Measurements from ENCODE around the gene KCNIP1.

KCNIP1 gene

DNA sequence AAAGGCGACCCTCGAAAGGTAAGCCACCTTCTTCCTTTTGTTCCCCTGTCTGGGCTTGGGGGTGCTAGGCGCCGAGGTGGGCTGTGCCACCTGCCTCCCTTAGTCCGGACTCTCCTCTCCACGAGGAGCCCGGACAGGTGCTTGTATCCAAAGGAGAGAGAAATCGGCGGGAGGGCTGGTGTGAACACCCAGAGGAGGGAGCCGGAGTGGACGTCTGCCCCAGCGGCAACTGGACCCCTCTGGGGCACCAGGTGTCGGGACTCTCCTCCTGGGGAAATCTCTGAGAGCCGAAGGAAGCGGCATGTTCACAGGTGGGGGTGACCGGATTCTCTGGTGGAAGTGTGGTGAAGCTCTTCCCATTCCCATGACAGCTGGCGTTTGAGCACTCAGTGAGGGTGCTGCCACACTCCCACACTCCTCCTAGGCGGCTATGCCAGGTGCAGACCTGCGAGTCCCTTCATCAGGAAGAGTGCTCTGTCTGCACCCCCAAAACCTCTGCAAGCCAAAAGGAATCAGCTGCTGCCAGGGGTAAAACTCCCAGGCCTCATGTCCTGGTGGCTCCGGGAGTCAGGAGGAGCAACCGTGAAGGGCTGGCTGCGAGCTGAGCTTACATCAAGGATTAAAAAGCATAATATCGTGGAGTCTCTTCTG lies 921 bp downstream of the KCNIP1 start:
- Histone ChIP-seq H3K4me3 (ENCODE audit: low read length, poor library complexity, severe bottlenecking) (no peak overlapping the region), H3K9me3 (ENCODE audit: insufficient read depth, low read depth, low read length) (no peaks in the 10 kb centered on the region), H3K79me2 (ENCODE audit: insufficient read depth, low read length) (no peaks in the 10 kb centered on the region), H3F3A (ENCODE audit: low read depth) (no peaks in the 10 kb centered on the region), H3K27me3 (ENCODE audit: insufficient read depth, low read length, poor library complexity, severe bottlenecking) (no peaks in the 10 kb centered on the region), H3K9ac (ENCODE audit: low read depth, low read length, poor library complexity, severe bottlenecking) (no peak overlapping the region), H3K9me2 (replicated peaks; ENCODE audit: low read depth, low read length) (no peaks in the 10 kb centered on the region), H3K4me2 (ENCODE audit: low read depth, low read length, poor library complexity, severe bottlenecking) (no peak overlapping the region), H3K36me3 (ENCODE audit: insufficient read depth, low read length) (no peaks in the 10 kb centered on the region), H3K4me1 (ENCODE audit: insufficient read depth, low read length, poor library complexity, severe bottlenecking) (no peaks in the 10 kb centered on the region), H4K20me1 (ENCODE audit: insufficient read depth, low read length, poor library complexity, severe bottlenecking) (no peaks in the 10 kb centered on the region), H2AFZ (ENCODE audit: low read length) (no peak overlapping the region)
- TF ChIP-seq, protein P1, sequence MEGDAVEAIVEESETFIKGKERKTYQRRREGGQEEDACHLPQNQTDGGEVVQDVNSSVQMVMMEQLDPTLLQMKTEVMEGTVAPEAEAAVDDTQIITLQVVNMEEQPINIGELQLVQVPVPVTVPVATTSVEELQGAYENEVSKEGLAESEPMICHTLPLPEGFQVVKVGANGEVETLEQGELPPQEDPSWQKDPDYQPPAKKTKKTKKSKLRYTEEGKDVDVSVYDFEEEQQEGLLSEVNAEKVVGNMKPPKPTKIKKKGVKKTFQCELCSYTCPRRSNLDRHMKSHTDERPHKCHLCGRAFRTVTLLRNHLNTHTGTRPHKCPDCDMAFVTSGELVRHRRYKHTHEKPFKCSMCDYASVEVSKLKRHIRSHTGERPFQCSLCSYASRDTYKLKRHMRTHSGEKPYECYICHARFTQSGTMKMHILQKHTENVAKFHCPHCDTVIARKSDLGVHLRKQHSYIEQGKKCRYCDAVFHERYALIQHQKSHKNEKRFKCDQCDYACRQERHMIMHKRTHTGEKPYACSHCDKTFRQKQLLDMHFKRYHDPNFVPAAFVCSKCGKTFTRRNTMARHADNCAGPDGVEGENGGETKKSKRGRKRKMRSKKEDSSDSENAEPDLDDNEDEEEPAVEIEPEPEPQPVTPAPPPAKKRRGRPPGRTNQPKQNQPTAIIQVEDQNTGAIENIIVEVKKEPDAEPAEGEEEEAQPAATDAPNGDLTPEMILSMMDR (conservative IDR thresholded peaks at IDR 0.05; ENCODE audit: low read length): no peak
- no peak for TF ChIP-seq EZH2phosphoT487 (IDR thresholded peaks at IDR 0.05; ENCODE audit: borderline replicate concordance)

DNA sequence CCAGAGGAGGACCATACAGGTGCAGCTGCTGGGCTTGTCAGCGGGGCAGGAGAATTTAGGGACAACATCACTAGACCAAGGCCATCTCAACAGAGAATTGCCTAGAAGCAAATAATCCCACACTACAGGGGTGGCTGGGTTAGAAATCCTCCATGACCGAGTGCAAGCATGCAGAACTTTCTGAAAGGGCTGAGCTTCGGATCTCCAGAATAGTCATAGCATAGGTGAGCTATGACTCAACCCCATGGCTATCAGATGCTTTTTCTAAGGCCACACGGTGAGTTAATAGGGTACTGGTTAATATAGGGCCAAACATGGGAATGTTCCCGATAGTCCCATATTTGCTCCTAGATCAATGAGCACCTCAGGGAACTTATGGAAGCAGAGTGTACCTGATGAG lies 4.2 kb downstream of the KCNIP1 start:
- H3K79me2 ChIP-seq (ENCODE audit: insufficient read depth, low read length): no peaks in the 10 kb centered on the region
- H3K4me2 ChIP-seq (ENCODE audit: low read depth, low read length, poor library complexity, severe bottlenecking): no peak overlapping the region
- no peaks in the 10 kb centered on the region for H3F3A ChIP-seq (ENCODE audit: low read depth)
- no peaks in the 10 kb centered on the region for H3K9me2 ChIP-seq (replicated peaks; ENCODE audit: low read depth, low read length)
- H2AFZ ChIP-seq (ENCODE audit: low read length): no peak overlapping the region
- no peak overlapping the region for H3K9ac ChIP-seq (ENCODE audit: low read depth, low read length, poor library complexity, severe bottlenecking)
- no peaks in the 10 kb centered on the region for H3K9me3 ChIP-seq (ENCODE audit: insufficient read depth, low read depth, low read length)
- H3K27me3 ChIP-seq (ENCODE audit: insufficient read depth, low read length, poor library complexity, severe bottlenecking): no peaks in the 10 kb centered on the region
- no peak overlapping the region for H3K4me3 ChIP-seq (ENCODE audit: low read length, poor library complexity, severe bottlenecking)
- no peaks in the 10 kb centered on the region for H4K20me1 ChIP-seq (ENCODE audit: insufficient read depth, low read length, poor library complexity, severe bottlenecking)
- no peaks in the 10 kb centered on the region for H3K36me3 ChIP-seq (ENCODE audit: insufficient read depth, low read length)
- no peak for TF ChIP-seq EZH2phosphoT487 (IDR thresholded peaks at IDR 0.05; ENCODE audit: borderline replicate concordance)
- TF ChIP-seq, protein P1 (conservative IDR thresholded peaks at IDR 0.05; ENCODE audit: low read length): no peak
- no peaks in the 10 kb centered on the region for H3K4me1 ChIP-seq (ENCODE audit: insufficient read depth, low read length, poor library complexity, severe bottlenecking)

DNA sequence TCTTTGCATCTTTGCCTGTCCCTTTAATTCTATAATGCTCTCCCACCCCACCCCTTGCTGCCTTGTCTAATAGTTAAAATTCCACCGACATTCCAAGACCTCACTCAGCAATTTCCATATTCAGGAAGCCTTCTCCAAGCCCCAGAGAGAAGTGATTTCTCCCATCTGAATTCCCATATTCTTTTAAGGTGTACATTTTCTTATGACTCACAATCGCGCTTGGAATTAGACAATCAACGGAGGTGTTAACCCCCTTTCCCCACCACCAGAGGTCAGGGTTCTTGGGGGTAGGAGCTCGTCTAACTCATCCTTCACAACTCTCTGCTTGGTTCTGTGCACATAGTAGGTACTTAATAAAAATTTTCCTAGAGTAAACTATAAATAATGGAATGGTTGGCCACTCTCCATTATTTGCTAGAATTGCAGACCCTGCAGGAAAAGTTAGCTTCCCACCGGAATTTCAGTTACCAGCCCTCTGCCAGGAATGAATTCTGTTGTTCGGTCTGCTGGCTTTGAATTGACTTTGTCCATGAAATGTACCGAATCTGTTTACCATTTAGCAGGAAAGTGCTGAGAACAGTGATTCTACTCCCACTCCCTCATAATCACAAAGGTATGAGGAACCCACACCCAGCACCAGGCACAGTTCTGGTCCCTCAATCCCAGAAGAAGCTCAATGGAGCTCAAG lies 5.0 kb downstream of the KCNIP1 start:
- TF ChIP-seq, protein P1 (conservative IDR thresholded peaks at IDR 0.05; ENCODE audit: low read length): no peak; the same call in 1 of the 2 replicates
- no peak for TF ChIP-seq EZH2phosphoT487 (IDR thresholded peaks at IDR 0.05; ENCODE audit: borderline replicate concordance)
- no peak overlapping the region for H2AFZ ChIP-seq (ENCODE audit: low read length)
- no peak overlapping the region for H3K9ac ChIP-seq (ENCODE audit: low read depth, low read length, poor library complexity, severe bottlenecking)
- no peaks in the 10 kb centered on the region for H3K79me2 ChIP-seq (ENCODE audit: insufficient read depth, low read length)
- no peaks in the 10 kb centered on the region for H3K9me3 ChIP-seq (ENCODE audit: insufficient read depth, low read depth, low read length)
- H3K9me2 ChIP-seq (replicated peaks; ENCODE audit: low read depth, low read length): no peaks in the 10 kb centered on the region
- H3K4me1 ChIP-seq (ENCODE audit: insufficient read depth, low read length, poor library complexity, severe bottlenecking): no peaks in the 10 kb centered on the region
- H3K27me3 ChIP-seq (ENCODE audit: insufficient read depth, low read length, poor library complexity, severe bottlenecking): no peaks in the 10 kb centered on the region
- no peaks in the 10 kb centered on the region for H3F3A ChIP-seq (ENCODE audit: low read depth)
- H4K20me1 ChIP-seq (ENCODE audit: insufficient read depth, low read length, poor library complexity, severe bottlenecking): no peaks in the 10 kb centered on the region
- H3K36me3 ChIP-seq (ENCODE audit: insufficient read depth, low read length): no peaks in the 10 kb centered on the region
- H3K4me3 ChIP-seq (ENCODE audit: low read length, poor library complexity, severe bottlenecking): no peak overlapping the region
- H3K4me2 ChIP-seq (ENCODE audit: low read depth, low read length, poor library complexity, severe bottlenecking): no peak overlapping the region

All from Loucy (cell line).